Measurements from ENCODE around the gene ATF7.

Gene ATF7

GRCh38 chr12:53502983-53503728 is 123.0 kb downstream of the ATF7 start:
- DNase-seq (ENCODE audit: low read depth in 2 of 3, low spot score in 1 of 3): no peak

- DNase-seq (ENCODE audit: low read depth in 2 of 3, low spot score in 1 of 3): no peak
Observed at GRCh38 chr12:53502331-53502730, 123.9 kb downstream of the ATF7 start.

GRCh38 chr12:53501615-53502181 is 124.5 kb downstream of the ATF7 start:
- no peak for DNase-seq (ENCODE audit: low read depth in 2 of 3, low spot score in 1 of 3)

- peak; percentile 89 to 99 (median 97) for DNase-seq (ENCODE audit: low read depth in 2 of 3, low spot score in 1 of 3)
Observed at GRCh38 chr12:53500776-53501614, 125.2 kb downstream of the ATF7 start, which contains the start of gene TARBP2. TARBP2 (plus strand) TSS chr12:53501283; CDS start chr12:53501409, 126 bp downstream.

GRCh38 chr12:53500142-53500775 is 125.9 kb downstream of the ATF7 start:
- DNase-seq (ENCODE audit: low read depth in 2 of 3, low spot score in 1 of 3): no peak

- peak; percentile 43 to 61 (median 44) for DNase-seq (ENCODE audit: low read depth in 2 of 3, low spot score in 1 of 3)
Observed at GRCh38 chr12:53499266-53500141, 126.7 kb downstream of the ATF7 start, which contains the start of gene MAP3K12. MAP3K12 (minus strand) TSS chr12:53499458; CDS start chr12:53487391, 12,067 bp downstream.

GRCh38 chr12:53498235-53498630 is 127.9 kb downstream of the ATF7 start:
- no peak for DNase-seq (ENCODE audit: low read depth in 2 of 3, low spot score in 1 of 3)

- DNase-seq (ENCODE audit: low read depth in 2 of 3, low spot score in 1 of 3): no peak
Observed at GRCh38 chr12:53497461-53497860, 128.7 kb downstream of the ATF7 start.

GRCh38 chr12:53496752-53497032 is 129.5 kb downstream of the ATF7 start:
- no peak for DNase-seq (ENCODE audit: low read depth in 2 of 3, low spot score in 1 of 3)

- DNase-seq (ENCODE audit: low read depth in 2 of 3, low spot score in 1 of 3): no peak
Observed at GRCh38 chr12:53495903-53496751, 130.1 kb downstream of the ATF7 start.

- DNase-seq (ENCODE audit: low read depth in 2 of 3, low spot score in 1 of 3): no peak
Observed at GRCh38 chr12:53493610-53494391, 132.4 kb downstream of the ATF7 start.

- peak; percentile 66 to 81 (median 80) for DNase-seq (ENCODE audit: low read depth in 2 of 3, low spot score in 1 of 3)
Observed at GRCh38 chr12:53492830-53493609, 133.2 kb downstream of the ATF7 start.

GRCh38 chr12:53492188-53492587 is 134.0 kb downstream of the ATF7 start:
- no peak for DNase-seq (ENCODE audit: low read depth in 2 of 3, low spot score in 1 of 3)

GRCh38 chr12:53489242-53489864 is 136.8 kb downstream of the ATF7 start:
- no peak for DNase-seq (ENCODE audit: low read depth in 2 of 3, low spot score in 1 of 3)

- no peak for DNase-seq (ENCODE audit: low read depth in 2 of 3, low spot score in 1 of 3)
Observed at GRCh38 chr12:53486736-53487487, 139.3 kb downstream of the ATF7 start.

GRCh38 chr12:53485955-53486735 is 140.0 kb downstream of the ATF7 start:
- DNase-seq (ENCODE audit: low read depth in 2 of 3, low spot score in 1 of 3): no peak

Measured in stimulated activated CD4-positive, alpha-beta T cell treated with anti-CD3 and anti-CD28 coated beads, Interleukin-12 subunit alpha, Interleukin-12 subunit beta, amount 100 ng/mL, for 48 hours (primary cell).